ENCODE measurements around the gene PATJ. TPM values are rescaled to one million over a fixed set of nuclear protein-coding genes. Genes with fewer than 3 reads are reported as not detected.
A peak's percentile ranks its signal among the peaks of the same experiment; 100 is the strongest.
"Not testable (repeated sequence)": the region's sequence is repeated elsewhere in the genome, so short reads cannot be mapped to it uniquely, and the experiment has no call there.

PATJ gene
- total RNA-seq, 4 donors from 2014 or later: 25.7 to 37.4 (median 31.8) TPM

DNA sequence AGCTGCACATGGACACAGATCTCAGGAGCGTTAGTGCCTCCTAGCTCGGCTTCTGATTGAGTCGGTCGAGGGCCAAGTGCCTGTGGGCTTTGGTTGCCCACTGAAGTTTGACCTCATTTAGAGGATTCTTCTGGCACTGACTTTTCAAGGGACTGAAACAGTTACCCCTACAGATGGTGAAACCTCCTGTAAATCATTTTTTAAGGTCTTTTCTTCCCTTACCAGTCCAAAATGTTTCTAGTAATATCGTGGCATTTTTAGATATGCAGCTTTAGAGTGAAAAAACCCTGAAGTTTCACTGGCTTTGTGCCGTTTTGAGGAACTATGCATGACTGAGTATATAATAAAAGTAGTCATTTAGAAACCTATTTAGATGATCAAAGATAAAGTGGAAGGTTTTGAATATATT lies 417.7 kb downstream of the PATJ start:
- H3K36me3 ChIP-seq: peaks cover 0 to 19% (median 7%) of the 10 kb centered on the region in 4 donors
- H3K9me3 ChIP-seq: no peaks in the 10 kb centered on the region
- WGBS: 90% methylated on average over 6 of the region's 6 CpGs
- H3K4me1 ChIP-seq: no peaks in the 10 kb centered on the region
- TF ChIP-seq POLR2AphosphoS5 (IDR thresholded peaks at IDR 0.05) (no peak), CTCF (IDR thresholded peaks at IDR 0.05) (no peak), POLR2A (IDR thresholded peaks at IDR 0.05; ENCODE audit: low read depth) (no peak), EP300 (IDR thresholded peaks at IDR 0.05) (no peak)
- H3K27ac ChIP-seq (replicated peaks in 1 of 4): no peak overlapping the region
- H3K4me3 ChIP-seq: no peak overlapping the region
- DNase-seq (ENCODE audit: extremely low spot score): no peak
- H3K27me3 ChIP-seq: no peaks in the 10 kb centered on the region
- intact Hi-C loops (cut with DNase I): no loop called here

DNA sequence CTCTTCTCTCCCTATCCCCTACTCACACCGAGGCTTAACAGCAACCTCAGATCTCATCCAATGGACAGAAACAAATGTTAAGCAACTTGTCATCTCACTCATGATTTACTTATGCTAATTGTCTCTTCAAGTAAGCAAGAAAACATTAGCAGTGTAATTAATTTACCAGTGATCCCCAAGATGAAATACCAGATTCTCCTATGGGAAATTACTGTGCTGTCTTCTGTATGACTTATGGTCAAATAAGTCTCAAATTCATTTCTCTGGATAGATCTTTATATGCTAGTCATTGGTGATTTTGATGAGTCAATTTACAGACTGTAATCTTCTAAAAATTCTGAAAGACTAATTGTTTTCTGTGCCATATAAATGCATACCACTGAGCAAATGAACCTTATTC lies 419.4 kb downstream of the PATJ start:
- Histone ChIP-seq H3K9me3 (no peaks in the 10 kb centered on the region), H3K4me3 (no peak overlapping the region), H3K36me3 (peaks cover 0 to 19% (median 7%) of the 10 kb centered on the region in 4 donors), H3K27me3 (no peaks in the 10 kb centered on the region), H3K27ac (replicated peaks in 1 of 4) (no peak overlapping the region), H3K4me1 (no peaks in the 10 kb centered on the region)
- intact Hi-C loops (cut with DNase I): no loop called here
- no peak for TF ChIP-seq POLR2A (IDR thresholded peaks at IDR 0.05; ENCODE audit: low read depth)
- TF ChIP-seq EP300 (IDR thresholded peaks at IDR 0.05): no peak
- TF ChIP-seq CTCF (IDR thresholded peaks at IDR 0.05): no peak
- TF ChIP-seq POLR2AphosphoS5 (IDR thresholded peaks at IDR 0.05): no peak
- 100% methylated on average over 1 of the region's 1 CpG for WGBS
- DNase-seq (ENCODE audit: extremely low spot score): no peak

GRCh38 chr1:62170380-62170779 lies 428.1 kb downstream of the PATJ start:
- H3K36me3 ChIP-seq; H3K27ac ChIP-seq (replicated peaks in 1 of 4); H3K4me3 ChIP-seq; intact Hi-C loops (cut with DNase I); H3K9me3 ChIP-seq; DNase-seq (ENCODE audit: extremely low spot score); H3K4me1 ChIP-seq: not testable (repeated sequence)
- peaks cover 0 to 32% (median 0%) of the 10 kb centered on the region in 4 donors for H3K27me3 ChIP-seq
- 84% methylated on average over 10 of the region's 10 CpGs for WGBS

GRCh38 chr1:62175568-62176179 lies 433.4 kb downstream of the PATJ start:
- no peaks in the 10 kb centered on the region for H3K9me3 ChIP-seq
- no peaks in the 10 kb centered on the region for H3K36me3 ChIP-seq
- H3K27ac ChIP-seq (replicated peaks in 1 of 4): no peak overlapping the region
- DNase-seq (ENCODE audit: extremely low spot score): no peak
- intact Hi-C loops (cut with DNase I): loop anchor here (2.0 kb wide), 1 partner anchor 231 kb away; no protein-coding TSS in a partner anchor
- H3K4me1 ChIP-seq: no peaks in the 10 kb centered on the region
- H3K27me3 ChIP-seq: peaks cover 0 to 32% (median 0%) of the 10 kb centered on the region in 4 donors
- H3K4me3 ChIP-seq: no peak overlapping the region
- WGBS: 48% methylated on average over 9 of the region's 9 CpGs
- TF ChIP-seq EP300 (IDR thresholded peaks at IDR 0.05): no peak
- peak; percentile 65 to 77 (median 74) for TF ChIP-seq CTCF (IDR thresholded peaks at IDR 0.05)

DNA sequence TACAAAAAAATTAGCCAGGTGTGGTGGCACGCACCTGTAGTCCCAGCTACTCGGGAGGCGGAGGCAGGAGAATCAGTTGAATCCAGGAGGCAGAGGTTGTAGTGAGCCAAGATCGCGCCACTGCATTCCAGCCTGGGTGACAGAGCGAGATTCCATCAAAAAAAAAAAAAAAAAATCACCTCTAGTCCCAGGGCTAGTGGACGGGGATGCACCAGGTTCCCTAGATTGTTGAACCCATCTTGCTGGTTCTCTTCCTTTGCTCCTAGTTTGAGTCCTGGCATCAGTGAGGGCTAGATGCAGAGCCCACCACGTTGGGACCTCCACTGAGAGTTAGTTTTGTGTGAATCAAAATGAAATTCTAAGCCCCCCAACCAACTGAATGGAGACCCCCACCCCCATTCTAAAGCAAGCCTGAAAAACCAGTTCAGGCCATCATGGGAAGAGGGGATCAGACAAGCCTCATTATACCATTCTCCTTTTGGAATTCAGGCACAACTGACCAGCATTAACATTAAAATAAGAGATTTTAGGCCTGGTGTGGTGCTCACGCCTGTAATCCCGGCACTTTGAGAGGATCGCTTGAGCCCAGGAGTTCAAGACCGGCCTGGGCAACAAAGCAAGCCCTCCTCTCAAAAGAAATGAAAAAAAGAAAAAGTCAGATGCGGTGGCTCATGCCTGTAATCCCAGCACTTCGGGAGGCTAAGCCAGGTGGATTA lies 434.5 kb downstream of the PATJ start:
- DNase-seq (ENCODE audit: extremely low spot score): no peak
- 82% methylated on average over 14 of the region's 14 CpGs for WGBS
- intact Hi-C loops (cut with DNase I): no loop called here
- Histone ChIP-seq H3K4me1 (no peaks in the 10 kb centered on the region), H3K36me3 (no peaks in the 10 kb centered on the region), H3K27me3 (peaks cover 0 to 28% (median 0%) of the 10 kb centered on the region in 4 donors), H3K27ac (replicated peaks in 1 of 4) (no peak overlapping the region), H3K4me3 (no peak overlapping the region), H3K9me3 (no peaks in the 10 kb centered on the region)
- TF ChIP-seq POLR2AphosphoS5 (IDR thresholded peaks at IDR 0.05): no peak
- no peak for TF ChIP-seq CTCF (IDR thresholded peaks at IDR 0.05)
- no peak for TF ChIP-seq EP300 (IDR thresholded peaks at IDR 0.05)

Measured in esophagus muscularis mucosa (tissue), 4 donors.